Fibroblast of lung (primary cell): ENCODE results near the gene CDK18. TPM values are rescaled to one million over a fixed set of nuclear protein-coding genes. Genes with fewer than 3 reads are reported as not detected.

Source experiments
- DNase-seq, 2 donors: peaks; one replicate each; pipeline versions ENCODE4 v3.0.0 to v3.0.0-alpha.2; 2010; ENCODE audit warnings: low read depth in 2 of 2
- H2AFZ ChIP-seq: 2 replicates; pipeline ENCODE4 v1.5.1; 2012; ENCODE audit warnings: low read length, control low read depth, inconsistent platforms
- H3K27ac ChIP-seq: 2 replicates; pipeline ENCODE4 v1.5.1; 2011; ENCODE audit warnings: low read length, control low read depth; ENCODE audit not compliant: insufficient read depth
- H3K27me3 ChIP-seq: 2 replicates; pipeline ENCODE4 v1.5.1; 2011; ENCODE audit warnings: mild to moderate bottlenecking, low read length; ENCODE audit not compliant: control insufficient read depth, insufficient read depth
- H3K36me3 ChIP-seq: 2 replicates; pipeline ENCODE4 v1.5.1; 2011; ENCODE audit warnings: low read length; ENCODE audit not compliant: control insufficient read depth, insufficient read depth
- H3K4me1 ChIP-seq: 2 replicates; pipeline ENCODE4 v1.5.1; 2011; ENCODE audit warnings: low read length; ENCODE audit not compliant: control insufficient read depth, insufficient read depth; ENCODE audit errors: extremely low read depth
- H3K4me2 ChIP-seq: 2 replicates; pipeline ENCODE4 v1.5.1; 2011; ENCODE audit warnings: low read length, control low read depth; ENCODE audit not compliant: insufficient read depth; ENCODE audit errors: extremely low read depth
- H3K4me3 ChIP-seq, 4 experiments: fragments of 200-600 bp in 1 of 4; sonication (generic) in 1 of 4; replicated peaks in 1 of 4; 2 replicates each; pipeline ENCODE4 v1.5.1; 2011 to 2016; ENCODE audit warnings: low read length in 4 of 4, low read depth in 3 of 4, mild to moderate bottlenecking in 3 of 4, control low read depth in 2 of 4, inconsistent platforms in 1 of 4, mixed read lengths in 1 of 4; ENCODE audit not compliant: insufficient read depth in 1 of 4; ENCODE audit errors: control extremely low read depth in 1 of 4
- H3K79me2 ChIP-seq: 2 replicates; pipeline ENCODE4 v1.5.1; 2012; ENCODE audit warnings: mild to moderate bottlenecking, low read length, inconsistent platforms; ENCODE audit not compliant: control insufficient read depth, insufficient read depth
- H3K9ac ChIP-seq: 2 replicates; pipeline ENCODE4 v1.5.1; 2011; ENCODE audit warnings: mild to moderate bottlenecking, low read length, control low read depth; ENCODE audit not compliant: insufficient read depth
- H3K9me3 ChIP-seq: 2 replicates; pipeline ENCODE4 v1.5.1; 2012; ENCODE audit warnings: low read depth, low read length; ENCODE audit not compliant: control insufficient read depth, insufficient read depth
- H4K20me1 ChIP-seq: 2 replicates; pipeline ENCODE4 v1.5.1; 2011; ENCODE audit warnings: low read length; ENCODE audit not compliant: control insufficient read depth, insufficient read depth; ENCODE audit errors: extremely low read depth
- EZH2 ChIP-seq: IDR thresholded peaks from 2 replicates; pipeline ENCODE4 v1.5.1; 2012; ENCODE audit warnings: low read length, control low read depth, mild to moderate bottlenecking; ENCODE audit errors: missing control alignments
- polyA plus RNA-seq, 2 donors: library from polyadenylated mRNA; depleted of rRNA in 1 of 2; stranded (reverse) in 1 of 2; unstranded in 1 of 2; fragments of >200 nt; gene quantifications; 2 replicates each; pipeline ENCODE4 v1.2.1, GENCODE V29; 2011 to 2012; ENCODE audit warnings: missing spikeins in 1 of 2
- total RNA-seq: library from RNA; depleted of rRNA; stranded (reverse); fragments of >200 nt; gene quantifications from 2 replicates; pipeline ENCODE4 v1.2.1, GENCODE V29; 2014
- TF ChIP-seq, protein P1 (sequence below), 2 donors: IDR thresholded peaks in 1 of 2; conservative IDR thresholded peaks in 1 of 2; 1 replicate in 1 of 2; 2 replicates in 1 of 2; pipeline ENCODE4 v1.5.1; 2011 to 2012; ENCODE audit warnings: low read length in 2 of 2, control low read depth in 1 of 2, inconsistent platforms in 1 of 2, low read depth in 1 of 2, mild to moderate bottlenecking in 1 of 2

CDK18 gene
- total and polyA plus RNA-seq, 2 donors (not counting 1 experiment from before 2014, with no cell fraction given) = 0.33 to 2.1 TPM

DNA sequence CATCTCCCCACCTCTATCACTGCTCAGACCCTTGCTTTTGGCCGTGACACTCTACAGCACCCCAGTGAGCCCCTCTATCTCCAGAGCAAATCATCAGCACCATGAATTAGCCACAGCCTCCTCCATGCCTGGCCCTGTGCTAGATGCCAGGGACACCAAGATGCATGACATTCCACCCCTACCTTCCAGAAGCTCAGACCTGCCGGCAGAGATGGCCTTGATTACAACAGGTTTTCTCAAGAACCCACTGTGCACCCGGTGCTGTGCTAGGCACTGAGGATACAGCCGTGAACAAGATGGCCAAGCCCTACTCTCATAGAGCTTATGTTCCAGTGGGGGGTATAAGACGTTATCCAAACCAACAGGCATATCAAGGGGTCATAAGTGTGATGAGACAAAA is 30.6 kb downstream of the CDK18 start:
- no peaks in the 10 kb centered on the region for H3K4me1 ChIP-seq
- H3K27me3 ChIP-seq = peaks cover 2% of the 10 kb centered on the region
- no peaks in the 10 kb centered on the region for H3K9me3 ChIP-seq
- no peak overlapping the region for H3K4me2 ChIP-seq
- H4K20me1 ChIP-seq = no peaks in the 10 kb centered on the region
- no peak overlapping the region for H3K27ac ChIP-seq
- no peak overlapping the region for H3K9ac ChIP-seq
- TF ChIP-seq EZH2 = no peak
- TF ChIP-seq, protein P1, sequence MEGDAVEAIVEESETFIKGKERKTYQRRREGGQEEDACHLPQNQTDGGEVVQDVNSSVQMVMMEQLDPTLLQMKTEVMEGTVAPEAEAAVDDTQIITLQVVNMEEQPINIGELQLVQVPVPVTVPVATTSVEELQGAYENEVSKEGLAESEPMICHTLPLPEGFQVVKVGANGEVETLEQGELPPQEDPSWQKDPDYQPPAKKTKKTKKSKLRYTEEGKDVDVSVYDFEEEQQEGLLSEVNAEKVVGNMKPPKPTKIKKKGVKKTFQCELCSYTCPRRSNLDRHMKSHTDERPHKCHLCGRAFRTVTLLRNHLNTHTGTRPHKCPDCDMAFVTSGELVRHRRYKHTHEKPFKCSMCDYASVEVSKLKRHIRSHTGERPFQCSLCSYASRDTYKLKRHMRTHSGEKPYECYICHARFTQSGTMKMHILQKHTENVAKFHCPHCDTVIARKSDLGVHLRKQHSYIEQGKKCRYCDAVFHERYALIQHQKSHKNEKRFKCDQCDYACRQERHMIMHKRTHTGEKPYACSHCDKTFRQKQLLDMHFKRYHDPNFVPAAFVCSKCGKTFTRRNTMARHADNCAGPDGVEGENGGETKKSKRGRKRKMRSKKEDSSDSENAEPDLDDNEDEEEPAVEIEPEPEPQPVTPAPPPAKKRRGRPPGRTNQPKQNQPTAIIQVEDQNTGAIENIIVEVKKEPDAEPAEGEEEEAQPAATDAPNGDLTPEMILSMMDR (conservative IDR thresholded peaks at IDR 0.05 in 1 of 2, IDR thresholded peaks at IDR 0.05 in 1 of 2; ENCODE audit: low read depth in 1 of 2, low read length in 2 of 2) = no peak
- no peaks in the 10 kb centered on the region for H3K36me3 ChIP-seq
- no peak for DNase-seq
- H3K4me3 ChIP-seq = no peak overlapping the region
- no peak overlapping the region for H2AFZ ChIP-seq
- no peaks in the 10 kb centered on the region for H3K79me2 ChIP-seq

DNA sequence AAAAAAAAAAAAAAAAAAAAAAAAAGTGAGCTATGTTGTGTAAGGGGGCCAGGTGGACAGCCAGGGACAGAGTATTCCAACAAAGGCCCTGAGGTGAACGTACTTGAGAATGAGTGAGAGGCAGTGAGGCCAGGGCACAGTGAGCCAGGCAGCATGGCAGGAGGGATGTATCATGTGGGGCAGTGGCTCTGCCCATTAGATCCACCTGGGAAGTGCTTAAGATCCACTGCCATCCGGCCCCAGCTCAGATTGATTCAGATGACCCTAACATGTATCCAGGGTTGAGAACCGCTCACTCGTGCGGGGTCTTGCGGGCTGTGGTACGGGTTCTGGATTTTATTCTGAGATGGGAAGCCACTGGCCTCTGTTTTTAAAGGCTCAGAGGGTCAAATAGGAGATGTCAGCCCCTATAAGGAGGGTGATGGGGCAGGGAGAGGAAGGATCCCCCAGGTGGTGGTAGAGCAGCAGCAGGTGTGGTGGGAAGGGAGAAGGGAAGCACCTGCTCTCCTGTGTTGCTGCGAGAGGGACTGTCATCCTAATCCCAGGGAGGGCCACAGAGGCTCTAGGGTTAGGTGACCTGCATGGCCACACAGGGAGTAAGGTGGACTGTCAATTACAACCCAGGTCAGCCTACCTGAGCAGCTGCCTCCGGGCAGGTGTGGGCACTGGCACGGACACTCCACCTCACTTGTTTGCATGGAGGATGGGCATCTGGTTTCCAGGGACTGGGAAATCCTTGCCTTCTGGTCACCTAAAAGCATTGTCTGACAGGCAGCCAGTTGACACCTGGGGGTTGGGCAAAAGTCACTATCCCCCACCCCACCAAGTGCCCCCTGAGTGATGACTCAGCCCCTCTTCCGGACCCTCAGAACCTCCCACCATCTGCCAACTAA is 31.6 kb downstream of the CDK18 start:
- TF ChIP-seq, protein P1 (conservative IDR thresholded peaks at IDR 0.05 in 1 of 2, IDR thresholded peaks at IDR 0.05 in 1 of 2; ENCODE audit: low read depth in 1 of 2, low read length in 2 of 2) = no peak
- no peak for TF ChIP-seq EZH2
- no peaks in the 10 kb centered on the region for H3K36me3 ChIP-seq

DNA sequence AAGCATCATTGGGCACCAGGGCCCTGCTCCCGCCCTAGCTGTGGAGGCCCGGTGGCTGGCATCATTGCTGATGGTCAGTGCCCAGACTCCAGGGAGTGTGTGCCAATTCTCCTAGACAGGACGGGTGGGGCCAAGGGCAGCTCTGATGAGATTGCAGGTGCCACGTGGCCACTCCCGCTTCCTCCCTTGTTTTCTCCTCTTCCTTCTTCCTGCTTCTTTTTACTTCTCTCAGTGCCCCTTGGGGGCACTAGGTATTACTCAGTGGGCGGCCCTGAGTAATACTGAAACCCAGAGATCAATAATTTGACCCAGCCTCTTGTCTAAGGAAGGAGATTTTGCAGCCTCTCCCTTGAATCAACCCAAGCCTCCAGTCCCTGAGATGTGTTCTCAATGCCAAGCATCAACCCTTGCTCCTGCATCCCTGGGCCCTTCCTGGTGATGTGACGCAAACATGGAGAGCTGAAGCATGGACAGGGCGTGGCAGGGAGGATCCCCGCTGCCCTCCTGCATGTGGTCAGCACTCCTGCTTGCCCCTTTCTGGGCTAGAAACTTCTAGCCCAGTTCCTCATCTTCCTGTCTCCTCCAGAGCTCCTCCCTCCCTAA is 32.4 kb downstream of the CDK18 start:
- no peak overlapping the region for H3K4me2 ChIP-seq
- no peak overlapping the region for H2AFZ ChIP-seq
- no peaks in the 10 kb centered on the region for H4K20me1 ChIP-seq
- no peak overlapping the region for H3K4me3 ChIP-seq
- no peaks in the 10 kb centered on the region for H3K79me2 ChIP-seq
- no peaks in the 10 kb centered on the region for H3K36me3 ChIP-seq
- H3K9ac ChIP-seq = no peak overlapping the region
- no peak for TF ChIP-seq EZH2
- TF ChIP-seq, protein P1 (conservative IDR thresholded peaks at IDR 0.05 in 1 of 2, IDR thresholded peaks at IDR 0.05 in 1 of 2; ENCODE audit: low read depth in 1 of 2, low read length in 2 of 2) = no peak
- H3K4me1 ChIP-seq = no peaks in the 10 kb centered on the region
- H3K27me3 ChIP-seq = peaks cover 9% of the 10 kb centered on the region
- H3K27ac ChIP-seq = no peak overlapping the region
- no peaks in the 10 kb centered on the region for H3K9me3 ChIP-seq
- no peak for DNase-seq

More for the DNA sequence above, 31.6 kb downstream of the CDK18 start:
- DNase-seq = no peak
- Histone ChIP-seq H3K79me2 (no peaks in the 10 kb centered on the region), H3K27ac (no peak overlapping the region), H3K9me3 (no peaks in the 10 kb centered on the region), H3K27me3 (peaks cover 2% of the 10 kb centered on the region), H3K4me2 (no peak overlapping the region), H3K9ac (no peak overlapping the region), H4K20me1 (no peaks in the 10 kb centered on the region), H3K4me3 (no peak overlapping the region), H3K4me1 (no peaks in the 10 kb centered on the region), H2AFZ (no peak overlapping the region)
